WTC11 (cell line): ENCODE results near the gene MYBPH.

Experiments
- FOXK1 ChIP-seq: sonication (generic); formaldehyde crosslinking; IDR thresholded peaks from 2 replicates; pipeline ENCODE4 v1.8.0; 2022; ENCODE audit warnings: mild to moderate bottlenecking, moderate library complexity, missing genetic modification reagents
- GTF2I ChIP-seq: fragments of 250-450 bp; sonication (Bioruptor Pico); conservative IDR thresholded peaks from 2 replicates; pipeline ENCODE4 v1.4.0; 2021; ENCODE audit warnings: mild to moderate bottlenecking
- HMGA2 ChIP-seq: fragments of 250-450 bp; sonication (Bioruptor Pico); IDR thresholded peaks from 2 replicates; pipeline ENCODE4 v1.4.0; 2021; ENCODE audit warnings: mild to moderate bottlenecking, moderate library complexity
- IRF2 ChIP-seq: sonication (generic); formaldehyde crosslinking; IDR thresholded peaks from 2 replicates; pipeline ENCODE4 v1.8.0; 2022; ENCODE audit warnings: low read depth, missing genetic modification reagents, borderline replicate concordance
- MAX ChIP-seq: sonication (generic); formaldehyde crosslinking; IDR thresholded peaks from 2 replicates; pipeline ENCODE4 v1.8.0; 2022; ENCODE audit warnings: mild to moderate bottlenecking, missing genetic modification reagents
- SP1 ChIP-seq: sonication (generic); formaldehyde crosslinking; conservative IDR thresholded peaks from 2 replicates; pipeline ENCODE4 v1.8.1; 2022; ENCODE audit warnings: missing genetic modification reagents
- TCF7 ChIP-seq: sonication (generic); formaldehyde crosslinking; IDR thresholded peaks from 2 replicates; pipeline ENCODE4 v1.8.0; 2022; ENCODE audit warnings: mild to moderate bottlenecking, low read depth, missing genetic modification reagents, moderate library complexity
- ZNF121 ChIP-seq: sonication (generic); formaldehyde crosslinking; IDR thresholded peaks from 2 replicates; pipeline ENCODE4 v1.8.0; 2023; ENCODE audit warnings: missing genetic modification reagents
- TF ChIP-seq, protein P1 (sequence below): fragments of 200-600 bp; IDR thresholded peaks from 2 replicates; pipeline ENCODE4 v1.8.0; 2022; ENCODE audit warnings: antibody characterized with exemption
- TF ChIP-seq, protein P2 (sequence below): sonication (generic); formaldehyde crosslinking; IDR thresholded peaks from 2 replicates; pipeline ENCODE4 v1.8.1; 2022; ENCODE audit warnings: low read depth, mild to moderate bottlenecking, moderate library complexity, missing genetic modification reagents, borderline replicate concordance
- TF ChIP-seq, protein P3 (sequence below): sonication (generic); formaldehyde crosslinking; conservative IDR thresholded peaks from 2 replicates; pipeline ENCODE4 v1.8.1; 2022; ENCODE audit warnings: mild to moderate bottlenecking, missing genetic modification reagents
- TF ChIP-seq, protein P4 (sequence below): sonication (generic); formaldehyde crosslinking; IDR thresholded peaks from 2 replicates; pipeline ENCODE4 v1.8.1; 2023; ENCODE audit warnings: mild to moderate bottlenecking, missing genetic modification reagents

GRCh38 chr1:203161703-203162102, 13.9 kb downstream of the MYBPH start:
- TF ChIP-seq MAX (CRISPR knock-in tag): no peak
- TF ChIP-seq FOXK1 (CRISPR knock-in tag): no peak
- TF ChIP-seq, protein P1, sequence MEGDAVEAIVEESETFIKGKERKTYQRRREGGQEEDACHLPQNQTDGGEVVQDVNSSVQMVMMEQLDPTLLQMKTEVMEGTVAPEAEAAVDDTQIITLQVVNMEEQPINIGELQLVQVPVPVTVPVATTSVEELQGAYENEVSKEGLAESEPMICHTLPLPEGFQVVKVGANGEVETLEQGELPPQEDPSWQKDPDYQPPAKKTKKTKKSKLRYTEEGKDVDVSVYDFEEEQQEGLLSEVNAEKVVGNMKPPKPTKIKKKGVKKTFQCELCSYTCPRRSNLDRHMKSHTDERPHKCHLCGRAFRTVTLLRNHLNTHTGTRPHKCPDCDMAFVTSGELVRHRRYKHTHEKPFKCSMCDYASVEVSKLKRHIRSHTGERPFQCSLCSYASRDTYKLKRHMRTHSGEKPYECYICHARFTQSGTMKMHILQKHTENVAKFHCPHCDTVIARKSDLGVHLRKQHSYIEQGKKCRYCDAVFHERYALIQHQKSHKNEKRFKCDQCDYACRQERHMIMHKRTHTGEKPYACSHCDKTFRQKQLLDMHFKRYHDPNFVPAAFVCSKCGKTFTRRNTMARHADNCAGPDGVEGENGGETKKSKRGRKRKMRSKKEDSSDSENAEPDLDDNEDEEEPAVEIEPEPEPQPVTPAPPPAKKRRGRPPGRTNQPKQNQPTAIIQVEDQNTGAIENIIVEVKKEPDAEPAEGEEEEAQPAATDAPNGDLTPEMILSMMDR: no peak
- TF ChIP-seq, protein P2, sequence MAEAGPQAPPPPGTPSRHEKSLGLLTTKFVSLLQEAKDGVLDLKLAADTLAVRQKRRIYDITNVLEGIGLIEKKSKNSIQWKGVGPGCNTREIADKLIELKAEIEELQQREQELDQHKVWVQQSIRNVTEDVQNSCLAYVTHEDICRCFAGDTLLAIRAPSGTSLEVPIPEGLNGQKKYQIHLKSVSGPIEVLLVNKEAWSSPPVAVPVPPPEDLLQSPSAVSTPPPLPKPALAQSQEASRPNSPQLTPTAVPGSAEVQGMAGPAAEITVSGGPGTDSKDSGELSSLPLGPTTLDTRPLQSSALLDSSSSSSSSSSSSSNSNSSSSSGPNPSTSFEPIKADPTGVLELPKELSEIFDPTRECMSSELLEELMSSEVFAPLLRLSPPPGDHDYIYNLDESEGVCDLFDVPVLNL (CRISPR knock-in tag): no peak
- no peak for TF ChIP-seq HMGA2
- TF ChIP-seq, protein P3, sequence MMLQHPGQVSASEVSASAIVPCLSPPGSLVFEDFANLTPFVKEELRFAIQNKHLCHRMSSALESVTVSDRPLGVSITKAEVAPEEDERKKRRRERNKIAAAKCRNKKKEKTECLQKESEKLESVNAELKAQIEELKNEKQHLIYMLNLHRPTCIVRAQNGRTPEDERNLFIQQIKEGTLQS (CRISPR knock-in tag): no peak
- no peak for TF ChIP-seq GTF2I (CRISPR knock-in tag)
- TF ChIP-seq IRF2: no peak
- TF ChIP-seq ZNF121 (CRISPR knock-in tag): no peak
- TF ChIP-seq TCF7 (CRISPR knock-in tag): no peak
- TF ChIP-seq SP1 (CRISPR knock-in tag): no peak
- TF ChIP-seq, protein P4, sequence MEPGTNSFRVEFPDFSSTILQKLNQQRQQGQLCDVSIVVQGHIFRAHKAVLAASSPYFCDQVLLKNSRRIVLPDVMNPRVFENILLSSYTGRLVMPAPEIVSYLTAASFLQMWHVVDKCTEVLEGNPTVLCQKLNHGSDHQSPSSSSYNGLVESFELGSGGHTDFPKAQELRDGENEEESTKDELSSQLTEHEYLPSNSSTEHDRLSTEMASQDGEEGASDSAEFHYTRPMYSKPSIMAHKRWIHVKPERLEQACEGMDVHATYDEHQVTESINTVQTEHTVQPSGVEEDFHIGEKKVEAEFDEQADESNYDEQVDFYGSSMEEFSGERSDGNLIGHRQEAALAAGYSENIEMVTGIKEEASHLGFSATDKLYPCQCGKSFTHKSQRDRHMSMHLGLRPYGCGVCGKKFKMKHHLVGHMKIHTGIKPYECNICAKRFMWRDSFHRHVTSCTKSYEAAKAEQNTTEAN (CRISPR knock-in tag): no peak
